HUES64 (cell line): ENCODE measurements around the gene CXXC1.
"Not testable (repeated sequence)": the region's sequence is repeated elsewhere in the genome, so short reads cannot be mapped to it uniquely, and the experiment has no call there.

ENCODE experiments used
- H3K27ac ChIP-seq: 2 replicates; pipeline ENCODE4 v1.7.0; 2013; ENCODE audit warnings: low read depth, low read length, inconsistent platforms
- H3K27me3 ChIP-seq: 2 replicates; pipeline ENCODE4 v1.6.1; 2013; ENCODE audit warnings: mild to moderate bottlenecking, low read length; ENCODE audit not compliant: insufficient read depth
- H3K36me3 ChIP-seq: 2 replicates; pipeline ENCODE4 v1.6.1; 2013; ENCODE audit warnings: mild to moderate bottlenecking, low read length; ENCODE audit not compliant: insufficient read depth
- H3K4me1 ChIP-seq: 2 replicates; pipeline ENCODE4 v1.6.1; 2013; ENCODE audit warnings: mild to moderate bottlenecking, low read length, moderate library complexity; ENCODE audit not compliant: insufficient read depth
- H3K4me3 ChIP-seq: 2 replicates; pipeline ENCODE4 v1.5.1; 2013; ENCODE audit warnings: mild to moderate bottlenecking, low read length, moderate library complexity
- H3K9ac ChIP-seq: 2 replicates; pipeline ENCODE4 v1.6.1; 2013; ENCODE audit warnings: mild to moderate bottlenecking, low read depth, low read length
- H3K9me3 ChIP-seq: 2 replicates; pipeline ENCODE4 v1.6.1; 2013; ENCODE audit warnings: low read depth, low read length; ENCODE audit not compliant: insufficient read depth
- WGBS: fragments of 150-250, 120-280 bp; methylation state at CpG from one replicate; pipeline ENCODE4 v1.1.7; 2013; ENCODE audit warnings: missing lambda C conversion rate; 5-methylcytosine and 5-hydroxymethylcytosine counted together

The CXXC1 gene

DNA sequence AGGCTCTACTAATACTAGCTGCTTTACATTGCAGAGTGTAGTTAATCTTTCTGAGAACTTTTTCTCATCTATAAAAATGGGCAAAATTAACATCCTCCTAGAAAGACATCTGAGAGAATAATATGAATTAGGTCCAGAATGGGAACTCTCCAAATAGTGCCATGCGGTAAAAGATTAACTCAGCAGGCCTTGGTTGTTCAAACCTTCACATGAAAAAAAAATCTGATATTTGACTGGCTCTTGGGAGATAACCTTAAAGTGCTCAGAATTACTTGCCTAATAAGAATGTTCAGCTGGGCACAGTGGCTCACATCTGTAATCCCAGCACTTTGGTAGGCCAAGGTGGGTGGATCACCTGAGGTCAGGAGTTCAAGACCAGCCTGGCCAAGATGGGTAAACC is 5.5 kb upstream of the CXXC1 start:
- H3K4me3 ChIP-seq = no peak overlapping the region
- H3K27ac ChIP-seq = no peak overlapping the region
- H3K4me1 ChIP-seq = no peaks in the 10 kb centered on the region
- 100% methylated on average over 1 of the region's 1 CpG for WGBS
- no peaks in the 10 kb centered on the region for H3K36me3 ChIP-seq
- no peak overlapping the region for H3K9ac ChIP-seq
- peaks cover 3% of the 10 kb centered on the region for H3K27me3 ChIP-seq
- H3K9me3 ChIP-seq = no peaks in the 10 kb centered on the region

DNA sequence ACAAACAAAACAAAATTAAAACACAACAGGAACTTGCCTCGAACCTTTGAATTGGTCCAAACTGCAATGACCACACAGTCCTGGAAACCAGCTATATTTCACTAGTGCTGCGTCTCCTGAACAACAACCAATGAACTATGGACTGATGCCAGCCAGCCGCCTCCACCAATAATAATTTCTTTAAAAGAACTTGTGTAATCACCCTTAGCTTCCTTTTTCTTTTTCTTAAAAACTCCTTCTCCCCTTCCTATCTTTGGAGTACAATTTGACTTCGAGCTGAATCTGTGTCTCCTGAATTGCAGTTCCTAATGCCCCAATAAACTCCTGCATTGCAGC is 1.6 kb upstream of the CXXC1 start:
- no peaks in the 10 kb centered on the region for H3K27me3 ChIP-seq
- H3K4me1 ChIP-seq = no peaks in the 10 kb centered on the region
- no peak overlapping the region for H3K4me3 ChIP-seq
- WGBS = 92% methylated on average over 4 of the region's 4 CpGs
- H3K9ac ChIP-seq = no peak overlapping the region
- peaks cover 18% of the 10 kb centered on the region for H3K36me3 ChIP-seq
- no peaks in the 10 kb centered on the region for H3K9me3 ChIP-seq
- H3K27ac ChIP-seq = no peak overlapping the region

DNA sequence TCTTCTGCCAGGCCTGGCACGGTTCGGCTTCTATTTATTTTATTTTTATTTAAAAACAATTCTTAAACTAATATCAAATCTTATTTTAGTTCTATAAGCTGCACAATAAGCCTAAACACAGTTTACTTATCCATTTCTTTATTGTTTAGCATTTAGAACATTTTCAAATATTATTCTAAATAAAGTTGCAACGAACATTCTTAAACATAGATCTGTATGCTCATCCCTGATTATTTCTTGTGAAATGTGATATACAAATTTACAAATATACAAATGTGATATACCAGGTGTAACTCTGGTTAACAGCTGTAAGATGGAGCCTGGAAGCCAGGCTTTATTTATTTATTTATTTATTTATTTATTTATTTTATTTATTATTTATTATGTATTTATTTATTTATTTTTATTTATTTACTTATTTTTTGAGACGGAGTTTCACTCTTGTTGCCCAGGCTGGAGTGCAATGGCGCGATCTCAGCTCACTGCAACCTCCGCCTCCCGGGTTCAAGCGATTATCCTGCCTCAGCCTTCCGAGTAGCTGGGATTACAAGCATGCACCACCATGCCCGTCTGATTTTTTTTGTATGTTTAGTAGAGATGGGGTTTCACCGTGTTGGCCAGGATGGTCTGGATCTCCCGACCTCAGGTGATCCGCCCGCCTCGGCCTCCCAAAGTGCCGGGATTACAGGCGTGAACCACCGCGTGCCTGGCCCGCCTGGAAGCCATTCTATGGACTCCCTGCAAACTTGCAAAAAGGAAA is 1.0 kb upstream of the CXXC1 start:
- not testable (repeated sequence) for H3K27me3 ChIP-seq, H3K4me1 ChIP-seq, H3K9me3 ChIP-seq, H3K9ac ChIP-seq, H3K27ac ChIP-seq
- peak overlapping the region; percentile 82 for H3K4me3 ChIP-seq
- WGBS = 79% methylated on average over 20 of the region's 21 CpGs
- H3K36me3 ChIP-seq = peaks cover 24% of the 10 kb centered on the region

DNA sequence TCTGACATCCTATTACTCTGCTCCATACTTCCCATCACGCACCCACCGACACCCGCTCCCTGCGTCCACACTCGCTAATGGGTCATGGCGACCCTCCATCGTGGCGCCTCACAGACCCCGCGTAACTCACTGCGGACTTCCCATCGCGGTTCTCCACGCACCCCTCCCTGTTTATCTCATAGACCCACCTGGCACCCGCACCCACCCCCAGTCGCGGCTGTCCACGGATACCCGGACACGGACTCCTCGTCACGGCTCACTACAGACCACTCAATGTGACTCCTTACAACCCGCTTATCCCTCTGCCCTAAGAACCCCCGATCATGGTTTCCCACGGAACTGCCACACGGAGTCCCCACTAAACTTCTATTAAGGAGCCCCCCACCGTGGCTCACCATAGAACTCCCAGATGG is 458 bp downstream of the CXXC1 start:
- H3K4me1 ChIP-seq = no peaks in the 10 kb centered on the region
- under 1% methylated on average over 27 of the region's 27 CpGs for WGBS
- no peaks in the 10 kb centered on the region for H3K27me3 ChIP-seq
- peak overlapping the region; percentile 59 for H3K9ac ChIP-seq
- H3K27ac ChIP-seq = no peak overlapping the region
- peaks cover 38% of the 10 kb centered on the region for H3K36me3 ChIP-seq
- H3K4me3 ChIP-seq = peak overlapping the region; percentile 82
- H3K9me3 ChIP-seq = no peaks in the 10 kb centered on the region

DNA sequence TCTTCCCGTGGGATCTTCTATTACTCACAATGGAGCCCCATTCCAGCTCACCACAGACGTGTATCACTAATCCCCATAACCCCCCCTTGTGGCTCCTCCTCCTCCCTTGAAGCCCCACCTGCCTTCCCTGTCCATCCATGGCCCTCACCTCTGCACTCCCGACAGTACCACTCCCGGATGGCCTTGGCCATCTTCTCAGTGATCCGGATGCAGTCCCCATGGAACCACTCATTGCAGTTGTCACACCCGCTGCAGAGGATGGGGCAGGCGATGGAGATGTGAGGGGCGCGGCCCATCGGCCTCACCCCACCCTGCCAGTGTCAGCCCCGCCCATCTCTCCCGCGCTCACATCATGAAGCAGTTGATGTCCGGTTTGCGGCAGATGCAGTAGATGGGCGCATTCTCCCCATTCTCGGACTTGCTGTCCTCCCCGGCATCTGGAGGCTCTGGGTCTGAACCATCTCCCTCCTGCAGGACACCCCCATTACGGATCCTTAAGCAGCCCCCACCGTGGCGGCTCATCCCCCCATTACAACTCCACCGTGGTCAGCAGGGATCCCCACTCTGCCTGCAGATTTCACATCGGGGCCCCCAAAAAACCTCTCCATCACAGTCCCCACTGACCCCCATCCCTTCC is 983 bp downstream of the CXXC1 start:
- Histone ChIP-seq H3K4me1 (no peaks in the 10 kb centered on the region), H3K4me3 (peak overlapping the region; percentile 82), H3K9me3 (no peaks in the 10 kb centered on the region), H3K27me3 (no peaks in the 10 kb centered on the region), H3K36me3 (peaks cover 38% of the 10 kb centered on the region), H3K27ac (no peak overlapping the region), H3K9ac (peak overlapping the region; percentile 59)
- 22% methylated on average over 23 of the region's 23 CpGs for WGBS

DNA sequence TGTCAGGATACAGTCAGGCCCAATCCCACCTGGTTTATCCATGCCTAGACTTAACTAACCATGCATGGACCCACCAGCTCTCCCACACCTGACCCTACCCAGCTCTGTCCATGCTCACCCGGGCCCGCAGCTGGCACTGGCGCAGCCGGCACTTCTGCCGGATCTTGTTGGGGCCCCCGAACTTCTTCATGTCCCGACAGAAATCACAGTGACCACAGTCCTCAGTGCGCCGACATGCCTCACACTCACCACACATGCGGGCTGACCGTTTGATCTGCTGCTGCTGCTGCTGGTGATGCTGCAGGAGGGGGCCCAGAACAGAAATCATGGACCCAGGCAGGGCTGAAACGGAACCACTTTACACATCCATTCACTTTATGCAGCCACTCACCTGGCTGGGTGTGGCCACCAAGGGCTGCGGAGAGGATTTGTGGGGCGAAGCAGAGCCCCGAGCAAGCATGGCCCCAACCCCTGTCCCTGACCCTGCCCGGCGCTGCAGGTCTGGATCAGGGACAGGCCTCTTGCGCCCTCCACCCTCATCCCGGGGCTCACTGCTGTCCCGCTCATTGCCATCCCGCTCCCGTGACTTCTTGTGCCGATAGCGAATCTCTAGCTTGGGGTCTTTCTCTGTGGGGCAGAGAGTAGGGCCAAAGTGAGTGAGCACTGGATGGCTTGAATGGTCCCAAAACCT is 1.7 kb downstream of the CXXC1 start:
- 96% methylated on average over 24 of the region's 24 CpGs for WGBS

DNA sequence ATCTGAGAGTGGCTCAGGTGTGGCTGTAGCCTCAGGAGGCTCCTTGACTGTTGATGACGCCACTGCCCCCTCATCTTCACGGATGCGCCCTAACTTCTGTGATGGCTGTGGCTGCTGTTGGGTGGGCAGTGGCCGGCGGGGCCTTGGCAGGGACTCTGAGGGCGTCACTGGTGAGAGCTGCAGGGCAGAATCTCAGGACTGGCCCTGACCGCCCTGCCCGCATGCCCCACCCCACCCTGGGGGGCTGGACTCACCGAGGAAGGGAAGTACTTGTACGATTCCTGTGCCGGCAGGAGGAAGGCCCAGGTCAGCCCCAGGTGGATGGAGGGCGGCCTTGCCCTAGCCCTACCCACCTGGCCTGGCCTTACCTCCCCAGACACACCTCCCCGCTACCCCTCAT is 2.4 kb downstream of the CXXC1 start:
- peaks cover 38% of the 10 kb centered on the region for H3K36me3 ChIP-seq
- H3K9me3 ChIP-seq = no peaks in the 10 kb centered on the region
- no peaks in the 10 kb centered on the region; the same call in 1 of the 2 replicates for H3K4me1 ChIP-seq
- H3K4me3 ChIP-seq = no peak overlapping the region
- 97% methylated on average over 13 of the region's 13 CpGs for WGBS
- H3K27me3 ChIP-seq = no peaks in the 10 kb centered on the region
- H3K27ac ChIP-seq = no peak overlapping the region
- no peak overlapping the region for H3K9ac ChIP-seq

More for the DNA sequence above, 1.7 kb downstream of the CXXC1 start:
- Histone ChIP-seq H3K27me3 (no peaks in the 10 kb centered on the region), H3K36me3 (peaks cover 38% of the 10 kb centered on the region), H3K4me3 (0 out of 2 replicates have a peak overlapping the region, but pooled peaks have one; percentile 82), H3K4me1 (no peaks in the 10 kb centered on the region), H3K9me3 (no peaks in the 10 kb centered on the region), H3K9ac (no peak overlapping the region), H3K27ac (no peak overlapping the region)

DNA sequence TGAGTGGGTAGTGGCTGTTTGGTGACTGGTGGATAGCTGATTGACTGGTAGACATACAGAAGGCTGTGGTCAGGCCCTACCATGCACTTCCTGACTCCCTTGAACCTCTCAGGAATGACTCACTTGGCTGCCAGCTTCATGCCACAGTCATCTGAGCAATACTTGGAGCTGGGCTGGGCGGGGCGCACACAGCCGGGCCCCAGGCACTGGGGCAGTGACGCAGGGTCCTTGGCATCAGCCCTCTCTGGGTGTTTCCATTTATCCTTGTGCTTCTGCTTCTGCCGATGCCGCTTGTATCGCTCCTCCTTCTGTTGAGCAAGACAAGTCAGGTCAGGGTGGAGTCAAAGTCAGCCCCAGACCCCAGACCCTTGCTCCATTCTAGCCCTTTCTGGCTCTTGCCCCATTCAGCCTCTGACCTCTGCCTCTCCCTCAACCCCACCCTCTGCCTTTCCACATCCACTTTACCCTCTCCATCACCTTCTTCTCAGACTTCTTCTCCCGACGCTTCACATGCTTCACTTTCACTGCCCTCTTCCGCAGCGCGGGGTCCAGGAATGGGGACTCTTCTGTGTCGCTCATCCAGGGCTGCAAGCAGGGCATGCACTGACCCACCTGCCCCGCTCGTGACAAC is 3.1 kb downstream of the CXXC1 start:
- 95% methylated on average over 15 of the region's 15 CpGs for WGBS
- Histone ChIP-seq H3K27me3 (no peaks in the 10 kb centered on the region), H3K9ac (no peak overlapping the region), H3K4me3 (no peak overlapping the region), H3K36me3 (peaks cover 41% of the 10 kb centered on the region), H3K27ac (no peak overlapping the region), H3K9me3 (no peaks in the 10 kb centered on the region), H3K4me1 (no peaks in the 10 kb centered on the region; the same call in 1 of the 2 replicates)

DNA sequence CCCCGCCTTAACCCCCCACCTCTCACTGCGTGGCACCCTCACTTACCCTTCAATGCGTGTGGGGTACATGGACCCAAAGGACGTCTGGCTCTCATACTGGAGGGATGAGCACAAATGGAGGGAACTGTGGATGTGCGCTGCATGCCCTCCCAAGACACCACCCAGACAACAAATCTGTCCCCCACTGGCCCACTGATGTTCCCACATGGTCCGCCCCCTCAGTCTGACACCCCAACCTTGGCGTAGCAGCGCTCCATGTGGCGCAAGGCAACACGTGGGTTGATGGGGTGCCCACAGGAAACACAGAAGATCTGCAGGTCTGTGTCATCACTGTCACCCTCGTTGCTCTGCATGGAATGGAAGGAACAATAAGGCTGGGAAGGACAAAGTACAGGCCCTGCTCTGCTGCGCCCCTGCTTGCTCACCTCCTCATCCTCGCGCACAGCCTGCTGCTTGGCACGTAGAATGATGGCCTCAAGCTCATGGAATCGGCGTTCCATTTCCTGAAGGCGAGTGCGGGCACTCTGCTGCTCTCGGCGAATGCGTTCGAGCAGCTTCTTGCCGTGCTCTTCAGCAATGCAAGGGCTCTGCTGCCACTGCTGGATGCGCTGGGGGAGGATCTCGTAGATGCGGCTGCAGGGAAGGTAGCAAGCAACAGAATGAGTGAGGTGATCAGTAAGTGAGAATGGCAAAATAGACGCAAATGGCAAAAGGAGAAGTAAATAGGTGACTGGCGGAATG is 3.9 kb downstream of the CXXC1 start:
- no peak overlapping the region for H3K9ac ChIP-seq
- H3K4me3 ChIP-seq = no peak overlapping the region
- H3K27ac ChIP-seq = no peak overlapping the region
- 96% methylated on average over 29 of the region's 29 CpGs for WGBS
- no peaks in the 10 kb centered on the region; the same call in 1 of the 2 replicates for H3K4me1 ChIP-seq
- peaks cover 49% of the 10 kb centered on the region for H3K36me3 ChIP-seq
- no peaks in the 10 kb centered on the region for H3K9me3 ChIP-seq
- no peaks in the 10 kb centered on the region for H3K27me3 ChIP-seq

DNA sequence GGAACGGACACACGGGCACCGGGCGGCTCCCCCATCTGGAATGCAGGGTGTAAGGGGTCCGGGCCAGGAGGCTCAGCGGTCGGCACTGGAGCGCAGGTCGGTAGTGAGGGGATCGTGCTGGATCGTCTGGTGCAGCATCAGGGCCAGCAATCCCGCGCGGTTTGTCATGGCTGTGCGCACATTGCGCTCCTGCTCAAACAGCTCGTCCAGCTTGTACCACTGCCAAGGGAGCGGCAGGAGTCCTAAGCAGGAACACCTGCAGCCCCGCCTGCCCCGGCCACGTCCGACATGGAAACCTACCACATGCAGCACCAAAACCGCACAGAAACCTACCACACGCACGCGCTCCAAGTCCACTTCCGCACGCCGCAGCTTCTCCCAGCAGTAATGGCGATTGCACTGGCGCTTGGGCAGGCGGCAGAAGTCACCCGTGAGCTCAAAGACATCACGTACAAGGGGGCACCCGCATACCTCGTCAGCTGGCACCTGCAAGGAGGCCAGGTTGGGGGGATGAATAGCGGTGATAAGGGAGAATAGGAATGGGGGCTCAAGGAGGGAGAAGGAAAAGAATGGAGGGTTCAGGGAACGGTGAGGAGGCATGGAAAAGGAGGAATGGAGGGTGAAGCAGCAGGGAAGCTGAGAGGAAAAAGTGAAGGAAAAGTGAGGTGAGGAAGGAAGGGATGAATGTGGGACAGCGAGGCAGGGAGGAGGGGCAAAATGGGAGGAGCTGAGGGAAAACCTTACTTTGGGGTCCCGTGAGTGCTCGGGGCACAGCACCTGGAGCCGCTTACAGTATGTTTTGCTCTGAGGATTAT is 4.8 kb downstream of the CXXC1 start:
- Histone ChIP-seq H3K27ac (no peak overlapping the region), H3K36me3 (peaks cover 58% of the 10 kb centered on the region), H3K4me1 (no peaks in the 10 kb centered on the region; the same call in 1 of the 2 replicates), H3K4me3 (no peak overlapping the region), H3K9me3 (no peaks in the 10 kb centered on the region), H3K9ac (no peak overlapping the region), H3K27me3 (no peaks in the 10 kb centered on the region)
- WGBS = 95% methylated on average over 42 of the region's 42 CpGs
